Activated naive CD8-positive, alpha-beta T cell (primary cell): ENCODE measurements around the gene INCA1.

ENCODE experiments used
- H3K27ac Mint-ChIP-seq: one replicate; pipeline ENCODE4 v1.8.0; 2021; ENCODE audit warnings: mixed read lengths
- H3K27me3 Mint-ChIP-seq: one replicate; pipeline ENCODE4 v1.8.0; 2021; ENCODE audit warnings: mixed read lengths
- H3K36me3 Mint-ChIP-seq: one replicate; pipeline ENCODE4 v1.8.0; 2021; ENCODE audit warnings: mixed read lengths
- H3K4me1 Mint-ChIP-seq: one replicate; pipeline ENCODE4 v1.8.0; 2021; ENCODE audit warnings: low read depth, mixed read lengths
- H3K4me3 Mint-ChIP-seq: one replicate; pipeline ENCODE4 v1.8.0; 2021; ENCODE audit warnings: mild to moderate bottlenecking, mixed read lengths
- H3K9me3 Mint-ChIP-seq: one replicate; pipeline ENCODE4 v1.8.0; 2021; ENCODE audit warnings: low read depth, mixed read lengths

The INCA1 gene

DNA sequence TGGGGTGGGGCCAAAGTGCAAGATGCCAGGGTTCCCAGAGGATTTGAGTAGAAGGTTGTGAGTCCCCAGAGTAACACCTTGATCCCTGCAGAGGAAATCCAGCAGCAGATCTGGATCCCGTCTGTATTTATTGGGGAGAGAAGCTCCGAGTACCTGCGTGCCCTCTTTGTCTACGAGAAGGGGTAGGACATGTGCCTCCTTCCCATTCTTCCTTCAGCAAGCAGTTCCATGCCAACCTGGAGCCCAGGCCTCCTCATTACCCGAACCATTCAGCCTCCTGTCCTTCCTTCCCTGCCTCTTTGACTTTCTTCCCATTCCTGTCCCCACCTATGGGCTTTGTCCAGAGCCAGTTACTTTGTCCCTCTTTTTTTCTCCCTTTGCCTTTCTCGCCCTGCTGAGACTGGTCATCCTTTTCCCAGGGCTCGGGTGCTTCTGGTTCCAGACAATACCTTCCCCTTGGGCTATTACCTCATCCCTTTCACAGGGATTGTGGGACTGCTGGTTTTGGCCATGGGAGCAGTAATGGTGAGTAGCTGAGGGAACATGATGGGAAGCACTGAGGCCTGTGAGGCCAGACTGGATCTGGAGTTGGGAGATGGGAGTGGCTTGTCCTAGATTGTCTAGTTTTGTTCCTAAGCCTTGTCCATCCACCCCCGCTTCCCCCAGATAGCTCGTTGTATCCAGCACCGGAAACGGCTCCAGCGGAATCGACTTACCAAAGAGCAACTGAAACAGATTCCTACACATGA, 54.4 kb downstream of the INCA1 start:
- Mint-ChIP-seq H3K27ac (peak overlapping the region; percentile 99), H3K4me3 (peak overlapping the region; percentile 56), H3K36me3 (peaks cover 22% of the 10 kb centered on the region), H3K4me1 (peaks cover 60% of the 10 kb centered on the region), H3K27me3 (no peaks in the 10 kb centered on the region), H3K9me3 (no peaks in the 10 kb centered on the region)

DNA sequence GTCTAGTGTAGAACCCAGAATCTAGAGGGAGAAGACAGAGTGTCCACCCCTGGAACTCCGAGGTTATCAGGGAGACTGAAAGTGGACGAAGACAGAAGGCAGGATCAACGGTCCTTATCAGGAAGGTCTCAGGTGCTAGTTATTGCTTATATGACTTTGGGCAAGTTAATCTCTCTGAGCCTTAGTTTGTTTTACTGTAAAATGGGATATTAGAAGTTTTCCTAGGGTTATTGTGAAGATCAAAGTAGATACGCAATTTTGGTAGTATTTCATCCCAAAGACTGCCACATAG, 56.1 kb downstream of the INCA1 start:
- Mint-ChIP-seq H3K27me3 (no peaks in the 10 kb centered on the region), H3K36me3 (peaks cover 14% of the 10 kb centered on the region), H3K4me1 (peaks cover 63% of the 10 kb centered on the region), H3K27ac (peak overlapping the region; percentile 99), H3K9me3 (no peaks in the 10 kb centered on the region), H3K4me3 (peak overlapping the region; percentile 96)

DNA sequence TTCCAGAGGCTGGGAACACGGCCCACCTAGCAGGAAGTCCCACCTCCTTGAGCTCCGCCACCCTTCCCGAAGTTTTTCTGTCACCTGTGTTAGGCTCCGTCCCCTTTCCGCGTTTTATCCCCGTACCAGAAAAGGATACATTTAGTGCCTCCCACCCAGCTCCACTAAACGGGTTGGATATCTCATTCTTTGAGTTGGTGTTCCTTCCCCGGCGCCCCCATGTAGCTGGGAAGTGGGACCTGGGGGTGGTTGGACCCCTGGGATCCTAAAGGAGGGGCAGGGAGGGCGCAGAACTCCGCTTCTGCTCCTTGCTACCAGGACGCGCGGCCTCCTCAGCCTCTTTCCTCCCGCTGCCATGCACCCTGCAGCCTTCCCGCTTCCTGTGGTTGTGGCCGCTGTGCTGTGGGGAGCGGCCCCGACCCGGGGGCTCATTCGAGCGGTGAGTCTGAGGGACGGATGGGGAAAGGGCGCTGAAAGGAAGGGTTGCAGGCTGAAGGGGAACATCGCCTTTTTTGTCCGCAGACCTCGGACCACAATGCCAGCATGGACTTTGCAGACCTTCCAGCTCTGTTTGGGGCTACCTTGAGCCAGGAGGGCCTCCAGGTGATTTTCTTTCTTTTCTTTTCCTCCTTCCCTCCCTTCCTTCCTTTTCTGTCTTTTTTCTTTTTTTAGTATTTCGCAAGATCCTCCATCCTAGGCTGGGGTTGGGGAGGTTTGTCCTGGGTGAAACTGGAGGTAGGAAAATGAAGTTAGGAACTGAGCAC, 56.6 kb downstream of the INCA1 start:
- H3K36me3 Mint-ChIP-seq, result peaks cover 13% of the 10 kb centered on the region
- H3K9me3 Mint-ChIP-seq, result no peaks in the 10 kb centered on the region
- H3K4me1 Mint-ChIP-seq, result peaks cover 65% of the 10 kb centered on the region
- no peaks in the 10 kb centered on the region for H3K27me3 Mint-ChIP-seq
- H3K27ac Mint-ChIP-seq, result peak overlapping the region; percentile 99
- peak overlapping the region; percentile 96 for H3K4me3 Mint-ChIP-seq

DNA sequence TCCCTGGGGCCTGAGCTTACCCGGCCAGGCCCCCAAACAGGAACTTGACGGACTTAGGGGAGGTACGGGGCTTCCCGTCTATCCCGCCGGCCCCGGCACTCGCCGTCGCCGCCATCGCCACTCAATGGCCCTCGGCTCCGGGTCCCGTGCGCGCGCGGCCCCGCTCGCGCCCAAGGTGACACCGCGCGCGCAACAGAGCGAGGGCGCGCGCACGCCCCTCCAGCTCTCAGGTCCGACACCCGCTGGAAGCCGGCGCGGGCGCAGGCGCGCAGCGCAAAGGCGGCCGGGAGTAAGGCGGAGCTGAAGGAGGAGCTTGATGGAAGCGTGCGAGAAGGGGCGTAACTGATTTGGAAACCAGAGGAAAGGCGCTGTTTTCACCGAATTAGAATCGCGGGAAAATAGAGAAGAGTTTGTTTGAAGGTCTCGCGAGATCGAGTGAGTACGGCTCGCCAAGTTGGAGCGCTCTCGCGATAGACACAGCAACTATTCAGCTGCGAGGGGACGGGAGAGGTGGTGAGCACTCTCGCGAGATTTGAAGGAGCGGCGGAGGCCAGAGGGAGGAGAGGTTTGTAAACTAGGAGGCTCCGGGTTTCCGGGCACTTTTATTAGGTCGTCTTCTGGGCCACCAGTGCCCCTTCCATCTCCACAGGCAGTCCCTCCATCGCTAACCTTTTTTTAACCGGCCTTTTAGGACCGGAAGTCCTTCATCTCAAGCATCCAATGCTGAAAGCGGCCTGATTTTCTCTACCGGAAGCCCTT, 57.3 kb downstream of the INCA1 start, which contains the start of the genes RNF167 and SLC25A11:
Gene RNF167 (plus strand): TSS at position 473 of the 759 bp plus-strand sequence. CDS start 642 bp downstream, outside the sequence.
Gene SLC25A11 (minus strand): TSS at position 251 of the 759 bp plus-strand sequence. CDS start 136 bp downstream, at position 115.
- peak within 1 kb of the TSS; percentile 96 for H3K4me3 Mint-ChIP-seq
- H3K4me1 Mint-ChIP-seq, result peaks cover 57% of the 10 kb centered on the region
- H3K27me3 Mint-ChIP-seq, result no peaks in the 10 kb centered on the region
- peak within 1 kb of the TSS; percentile 99 for H3K27ac Mint-ChIP-seq
- H3K9me3 Mint-ChIP-seq, result no peaks in the 10 kb centered on the region
- peaks cover 7% of the 10 kb centered on the region for H3K36me3 Mint-ChIP-seq

DNA sequence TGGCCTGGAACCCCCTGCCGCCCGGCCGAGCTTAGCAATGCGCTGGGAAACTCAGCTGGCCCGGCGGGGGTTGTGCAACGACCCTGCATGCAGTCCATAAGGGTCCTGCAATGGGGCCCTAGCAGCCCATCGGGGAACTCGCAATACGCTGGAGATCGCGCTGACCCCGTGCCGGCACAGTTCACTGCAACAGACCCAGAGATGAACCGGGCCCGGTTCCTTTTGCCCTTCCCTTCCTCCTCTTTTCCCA, 57.9 kb downstream of the INCA1 start:
- Mint-ChIP-seq H3K36me3 (peaks cover 6% of the 10 kb centered on the region), H3K4me1 (peaks cover 55% of the 10 kb centered on the region), H3K9me3 (no peaks in the 10 kb centered on the region)

DNA sequence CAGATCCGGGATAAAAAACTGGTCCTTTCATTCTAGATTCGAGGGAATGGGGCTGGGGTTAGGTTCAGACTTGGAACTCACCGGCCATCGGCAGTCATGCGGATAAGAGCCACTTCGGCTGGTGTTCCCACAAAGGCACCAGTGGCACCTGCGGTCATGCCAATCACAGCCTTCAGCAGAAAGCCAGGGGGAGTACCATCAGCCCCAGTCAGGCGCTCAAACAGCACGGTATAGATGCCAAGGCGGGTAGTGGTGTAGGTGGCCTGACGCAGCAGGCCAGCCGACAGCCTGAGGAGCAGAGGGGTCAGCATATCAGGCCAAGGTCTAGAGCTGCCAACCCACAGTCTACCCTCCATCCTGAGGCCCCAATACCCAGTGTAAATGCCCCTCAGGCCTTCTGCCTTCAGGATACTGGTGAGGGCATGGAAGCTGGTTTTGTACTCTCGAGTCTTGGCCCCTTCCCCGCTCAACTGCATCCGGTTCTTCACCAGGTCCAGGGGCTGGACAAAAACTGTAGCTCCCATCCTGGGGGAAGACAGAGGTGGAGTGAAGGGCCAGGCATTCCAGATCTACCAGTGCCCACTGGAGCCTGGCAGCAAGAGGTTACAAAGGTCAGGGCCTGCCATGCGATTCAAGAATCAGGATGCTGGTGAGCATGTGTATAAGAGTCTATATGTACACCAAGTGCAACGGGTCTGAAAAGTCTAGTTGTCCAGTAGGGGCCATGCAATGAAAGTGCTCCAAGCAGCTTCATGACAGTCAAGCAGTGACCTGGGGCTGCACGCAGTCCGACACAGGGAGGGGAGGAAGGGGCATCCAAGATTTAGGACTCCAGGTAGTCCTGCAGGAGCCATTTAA, 58.4 kb downstream of the INCA1 start:
- Mint-ChIP-seq H3K4me1 (peaks cover 55% of the 10 kb centered on the region), H3K4me3 (peak overlapping the region; percentile 96), H3K36me3 (peaks cover 6% of the 10 kb centered on the region), H3K27ac (peak overlapping the region; percentile 96), H3K9me3 (no peaks in the 10 kb centered on the region), H3K27me3 (no peaks in the 10 kb centered on the region)

More for the DNA sequence above, 57.9 kb downstream of the INCA1 start:
- Mint-ChIP-seq H3K27ac (peak overlapping the region; percentile 96), H3K4me3 (peak overlapping the region; percentile 96), H3K27me3 (no peaks in the 10 kb centered on the region)
